Activated CD4-positive, alpha-beta T cell treated with anti-CD3 and anti-CD28 coated beads for 36 hours (primary cell): Measurements from ENCODE around the gene MLX. TPM values are rescaled to one million over a fixed set of nuclear protein-coding genes. Genes with fewer than 3 reads are reported as not detected.

Experiments
- ATAC-seq: fragments of 200-7000 bp; cut with Tn5 transposase; one replicate; pipeline ENCODE4 v1.10.0; 2021; ENCODE audit warnings: mild to moderate bottlenecking, moderate library complexity
- CTCF ChIA-PET: fragments of 350-600 bp; sonication (Branson Sonifier 250); formaldehyde crosslinking; loops from one replicate; lab custom pipeline; 2021; ENCODE audit warnings: antibody characterized with exemption; lab: Charles Lee
- POLR2A ChIA-PET: fragments of 350-600 bp; sonication (Branson Sonifier 250); formaldehyde crosslinking; loops from one replicate; lab custom pipeline; 2021; ENCODE audit warnings: antibody characterized with exemption, inconsistent platforms; lab: Charles Lee
- DNase-seq: peaks from one replicate; pipeline ENCODE4 v3.0.0-alpha.2; 2020
- H3K27ac Mint-ChIP-seq: one replicate; pipeline ENCODE4 v1.8.0; 2021; ENCODE audit warnings: mixed read lengths
- H3K27me3 Mint-ChIP-seq: one replicate; pipeline ENCODE4 v1.8.0; 2021; ENCODE audit warnings: mixed read lengths
- H3K36me3 Mint-ChIP-seq: one replicate; pipeline ENCODE4 v1.8.0; 2021; ENCODE audit warnings: low read depth, mixed read lengths
- H3K4me1 Mint-ChIP-seq: one replicate; pipeline ENCODE4 v1.8.0; 2021; ENCODE audit warnings: mixed read lengths
- H3K4me3 Mint-ChIP-seq: one replicate; pipeline ENCODE4 v1.8.0; 2021; ENCODE audit warnings: mild to moderate bottlenecking, moderate library complexity, mixed read lengths
- H3K9me3 Mint-ChIP-seq: one replicate; pipeline ENCODE4 v1.8.0; 2021; ENCODE audit warnings: low read depth, mixed read lengths
- intact Hi-C, 2 experiments: fragments of 100-400 bp; cut with DNase I in 1 of 2; cut with micrococcal nuclease in 1 of 2; formaldehyde crosslinking; loops; one replicate each; pipeline versions ENCODE4 v1.14.2 to v1.15.1; 2022 to 2024; cut with DNase I, micrococcal nuclease
- total RNA-seq, 2 experiments: library from RNA; stranded (reverse); gene quantifications; one replicate each; pipeline ENCODE4 v1.2.3, GENCODE V29; 2021

Gene MLX, protein sequence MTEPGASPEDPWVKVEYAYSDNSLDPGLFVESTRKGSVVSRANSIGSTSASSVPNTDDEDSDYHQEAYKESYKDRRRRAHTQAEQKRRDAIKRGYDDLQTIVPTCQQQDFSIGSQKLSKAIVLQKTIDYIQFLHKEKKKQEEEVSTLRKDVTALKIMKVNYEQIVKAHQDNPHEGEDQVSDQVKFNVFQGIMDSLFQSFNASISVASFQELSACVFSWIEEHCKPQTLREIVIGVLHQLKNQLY
- total RNA-seq, result 10 to 100 TPM; 38.7 to 40.7 TPM

- no peaks in the 10 kb centered on the region for H3K9me3 Mint-ChIP-seq
- intact Hi-C loops, result loop anchor here (1.0 to 10.0 kb wide), 3 partner anchors 10 to 608 kb away; partner anchors contain the start of genes PSMC3IP (in 2 of the 2), NBR1 (in 1 of the 2), RETREG3 (in 1 of the 2) and TUBG1 (in 1 of the 2)
- ChIA-PET CTCF (interaction anchor here (0.6 to 4.9 kb wide), 2 partner anchors 10 to 82 kb away, joined by 3 to 29 read pairs; partner anchors contain the start of gene PSMC3IP), POLR2A (interaction anchor here (0.5 to 2.3 kb wide), 5 partner anchors 9 to 801 kb away, joined by 3 to 8 read pairs (median 5); partner anchors contain the start of gene PSMC3IP)
- DNase-seq, result peak; percentile 95
- peak; percentile 74 for ATAC-seq
- no peaks in the 10 kb centered on the region for H3K27me3 Mint-ChIP-seq
- peaks cover 35% of the 10 kb centered on the region for H3K4me1 Mint-ChIP-seq
- peak within 1 kb of the TSS; percentile 96 for H3K4me3 Mint-ChIP-seq
- H3K36me3 Mint-ChIP-seq, result peaks cover 52% of the 10 kb centered on the region
- H3K27ac Mint-ChIP-seq, result peak within 1 kb of the TSS; percentile 96
Observed at GRCh38 chr17:42566883-42567573, at the start of gene MLX. MLX (plus strand) TSS chr17:42567100; CDS start chr17:42567125, 25 bp downstream.

DNA sequence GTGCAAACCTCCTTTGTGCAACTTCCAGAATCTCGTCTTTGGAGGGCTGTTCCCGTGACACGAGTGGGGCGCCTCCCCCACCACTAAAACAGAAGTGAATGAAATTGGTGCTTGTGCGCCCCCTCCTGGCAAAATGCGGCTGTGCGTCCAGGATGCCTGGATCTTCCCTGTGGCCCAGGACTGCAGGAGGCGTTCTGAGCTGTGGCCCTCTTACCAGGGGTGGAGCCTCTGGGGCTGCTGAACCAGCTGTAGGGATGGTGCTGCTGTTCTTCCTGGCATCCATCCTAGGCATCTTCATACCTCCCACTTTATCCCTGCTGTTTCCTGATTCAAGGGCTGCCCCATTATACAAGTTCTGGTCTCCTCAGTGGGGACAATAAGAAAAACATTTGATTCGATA lies 49.4 kb upstream of the MLX start:
- intact Hi-C loops, result loop anchor here (1.0 to 5.0 kb wide), 7 partner anchors 78 to 335 kb away; partner anchors contain the start of gene KCNH4 (in 1 of the 2)

DNA sequence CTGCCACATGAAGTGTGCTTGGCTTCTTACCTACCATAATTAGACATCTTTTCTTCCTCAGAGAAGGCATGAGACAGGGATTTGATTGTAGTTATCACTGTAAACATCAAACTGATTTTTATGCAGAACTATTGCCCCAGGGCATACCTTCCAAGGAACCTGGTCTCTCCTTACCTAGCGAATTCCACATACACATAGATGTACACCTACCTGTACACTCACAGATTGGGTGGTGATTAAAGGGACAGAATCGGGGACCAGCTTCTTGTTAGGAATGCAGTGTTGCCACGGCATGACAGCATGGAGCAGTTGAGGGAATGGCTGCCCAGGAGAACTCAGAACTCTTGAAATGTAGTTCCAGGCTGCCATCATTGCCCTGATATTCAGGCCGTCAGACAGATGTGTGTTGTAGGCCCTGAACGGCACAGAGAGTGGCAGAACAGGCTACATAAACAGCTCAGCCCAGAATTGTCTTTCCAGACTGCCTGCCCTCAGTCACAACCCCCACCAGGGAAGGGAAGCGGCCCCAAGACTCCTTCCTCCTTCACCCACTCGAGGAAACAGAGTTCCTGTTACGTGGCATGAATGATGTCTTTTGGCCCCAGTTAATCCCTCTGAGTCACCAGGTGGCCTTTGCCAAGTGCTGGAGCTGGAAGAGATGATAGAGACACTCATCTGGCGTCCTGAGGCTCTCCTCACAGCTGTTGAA lies 48.7 kb upstream of the MLX start:
- H3K27ac Mint-ChIP-seq, result no peak overlapping the region
- DNase-seq (no peak), ATAC-seq (no peak)
- no peaks in the 10 kb centered on the region for H3K9me3 Mint-ChIP-seq
- H3K4me3 Mint-ChIP-seq, result no peak overlapping the region
- intact Hi-C loops, result loop anchor here (5.0 kb wide), 2 partner anchors 196 to 336 kb away; partner anchors contain the start of gene KCNH4 (in 1 of the 2)
- CTCF ChIA-PET, result interaction anchor here (0.5 to 3.9 kb wide), 27 partner anchors 9 to 495 kb away, joined by 3 to 18 read pairs (median 4); partner anchors contain the start of genes CAVIN1 and NAGLU
- POLR2A ChIA-PET, result interaction anchor here (0.6 to 1.1 kb wide), 3 partner anchors 85 to 515 kb away, joined by 4 to 5 read pairs (median 4); partner anchors contain the start of gene CAVIN1
- peaks cover 13% of the 10 kb centered on the region for H3K36me3 Mint-ChIP-seq
- peaks cover 2% of the 10 kb centered on the region for H3K27me3 Mint-ChIP-seq
- peaks cover 5% of the 10 kb centered on the region for H3K4me1 Mint-ChIP-seq

More for the DNA sequence above, 49.4 kb upstream of the MLX start:
- H3K9me3 Mint-ChIP-seq, result no peaks in the 10 kb centered on the region
- peak; percentile 89 for DNase-seq
- no peak overlapping the region for H3K4me3 Mint-ChIP-seq
- CTCF ChIA-PET, result interaction anchor here (0.6 to 3.9 kb wide), 24 partner anchors 9 to 494 kb away, joined by 3 to 18 read pairs (median 4); partner anchors contain the start of genes CAVIN1 and NAGLU
- no peak overlapping the region for H3K27ac Mint-ChIP-seq
- POLR2A ChIA-PET, result interaction anchor here (0.6 kb wide), 1 partner anchor 84 kb away, joined by 4 read pairs; no protein-coding TSS in a partner anchor
- H3K27me3 Mint-ChIP-seq, result peaks cover 2% of the 10 kb centered on the region
- ATAC-seq, result peak; percentile 92
- H3K4me1 Mint-ChIP-seq, result peaks cover 4% of the 10 kb centered on the region
- peaks cover 13% of the 10 kb centered on the region for H3K36me3 Mint-ChIP-seq

- Mint-ChIP-seq H3K36me3 (peaks cover 13% of the 10 kb centered on the region), H3K27me3 (peaks cover 2% of the 10 kb centered on the region), H3K4me3 (no peak overlapping the region), H3K4me1 (peaks cover 7% of the 10 kb centered on the region), H3K9me3 (no peaks in the 10 kb centered on the region), H3K27ac (no peak overlapping the region)
- POLR2A ChIA-PET, result interaction anchor here (1.1 kb wide), 1 partner anchor 96 kb away, joined by 5 read pairs; the partner anchor contains the start of gene CAVIN1
- ATAC-seq (no peak), DNase-seq (no peak)
- intact Hi-C loops, result loop anchor here (5.0 kb wide), 2 partner anchors 197 to 337 kb away; partner anchors contain the start of gene KCNH4 (in 1 of the 2)
- CTCF ChIA-PET, result interaction anchor here (0.5 to 3.9 kb wide), 17 partner anchors 9 to 297 kb away, joined by 3 to 18 read pairs (median 4); partner anchors contain the start of genes CAVIN1 and NAGLU
Observed at GRCh38 chr17:42518755-42519545, 48.0 kb upstream of the MLX start.

DNA sequence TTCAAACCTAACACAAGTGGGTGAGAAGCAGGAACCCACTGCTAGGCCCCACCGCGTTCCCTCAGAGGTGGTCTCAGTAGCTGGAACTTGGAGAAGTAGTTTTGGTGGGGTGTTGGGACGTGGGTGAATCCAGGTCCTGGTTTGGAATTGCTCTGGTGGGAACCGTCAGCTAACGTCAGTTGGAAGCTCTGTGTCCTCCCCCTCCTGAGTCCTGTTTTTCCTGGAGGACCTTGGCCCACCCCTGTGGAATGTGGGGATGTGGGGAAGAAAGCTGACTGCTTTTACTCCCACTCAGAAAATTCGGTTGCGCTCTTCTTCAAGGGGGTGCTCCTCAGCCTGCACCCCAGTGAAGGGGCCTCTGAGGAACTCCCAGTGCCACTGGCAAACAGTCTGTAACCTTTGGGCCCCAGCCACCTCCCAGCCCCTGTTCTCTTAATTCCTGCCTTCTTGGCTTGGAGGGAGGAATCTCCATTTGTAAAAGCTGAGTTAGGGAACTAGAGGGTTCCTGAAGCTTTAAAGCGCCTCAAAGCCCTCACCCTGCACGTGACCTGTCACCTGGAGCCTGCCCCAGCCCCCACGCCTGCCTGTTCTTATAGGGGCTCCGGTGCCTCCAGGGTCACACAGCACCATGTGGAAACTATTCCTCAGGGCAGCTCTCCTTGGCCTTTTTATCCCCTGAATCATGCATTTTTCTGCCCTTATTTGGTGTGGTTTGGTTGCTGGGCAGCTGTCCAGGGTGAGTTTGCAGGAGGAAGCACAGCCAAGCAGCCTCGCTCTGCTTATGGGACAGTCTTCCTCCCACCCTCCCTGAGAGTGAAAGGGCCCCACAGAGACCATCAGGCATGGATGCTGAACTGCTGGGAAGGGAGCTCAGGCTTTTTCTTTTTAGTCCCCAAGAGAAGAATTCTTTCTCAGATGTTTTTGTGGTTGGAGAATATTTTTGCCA lies 47.1 kb upstream of the MLX start:
- H3K36me3 Mint-ChIP-seq, result peaks cover 12% of the 10 kb centered on the region
- H3K27ac Mint-ChIP-seq, result no peak overlapping the region
- intact Hi-C loops, result loop anchor here (5.0 kb wide), 2 partner anchors 198 to 338 kb away; partner anchors contain the start of gene KCNH4 (in 1 of the 2)
- CTCF ChIA-PET, result interaction anchor here (0.6 to 3.9 kb wide), 17 partner anchors 10 to 504 kb away, joined by 3 to 18 read pairs (median 4); partner anchors contain the start of genes CAVIN1 and NAGLU
- H3K4me3 Mint-ChIP-seq, result no peak overlapping the region
- no peak for DNase-seq
- no peaks in the 10 kb centered on the region for H3K9me3 Mint-ChIP-seq
- ATAC-seq, result no peak
- H3K27me3 Mint-ChIP-seq, result peaks cover 2% of the 10 kb centered on the region
- peaks cover 14% of the 10 kb centered on the region for H3K4me1 Mint-ChIP-seq
- POLR2A ChIA-PET, result interaction anchor here (1.1 kb wide), 1 partner anchor 97 kb away, joined by 5 read pairs; the partner anchor contains the start of gene CAVIN1

GRCh38 chr17:42520540-42520951 lies 46.4 kb upstream of the MLX start:
- CTCF ChIA-PET, result interaction anchor here (0.6 to 3.9 kb wide), 10 partner anchors 13 to 384 kb away, joined by 3 to 18 read pairs (median 4); partner anchors contain the start of genes CAVIN1 and NAGLU
- H3K4me3 Mint-ChIP-seq, result no peak overlapping the region
- DNase-seq, result peak; percentile 53
- H3K27me3 Mint-ChIP-seq, result peaks cover 2% of the 10 kb centered on the region
- peaks cover 11% of the 10 kb centered on the region for H3K36me3 Mint-ChIP-seq
- H3K4me1 Mint-ChIP-seq, result peaks cover 14% of the 10 kb centered on the region
- POLR2A ChIA-PET, result interaction anchor here (0.7 to 0.9 kb wide), 2 partner anchors 9 to 106 kb away, joined by 3 read pairs; no protein-coding TSS in a partner anchor
- intact Hi-C loops, result no loop called here
- H3K9me3 Mint-ChIP-seq, result no peaks in the 10 kb centered on the region
- H3K27ac Mint-ChIP-seq, result no peak overlapping the region
- ATAC-seq, result no peak

GRCh38 chr17:42521036-42521435 lies 45.9 kb upstream of the MLX start:
- ATAC-seq (peak; percentile 49), DNase-seq (no peak)
- H3K4me3 Mint-ChIP-seq, result no peak overlapping the region
- no peak overlapping the region for H3K27ac Mint-ChIP-seq
- H3K9me3 Mint-ChIP-seq, result no peaks in the 10 kb centered on the region
- peaks cover 11% of the 10 kb centered on the region for H3K36me3 Mint-ChIP-seq
- POLR2A ChIA-PET, result interaction anchor here (0.7 to 0.9 kb wide), 2 partner anchors 10 to 106 kb away, joined by 3 read pairs; no protein-coding TSS in a partner anchor
- intact Hi-C loops, result no loop called here
- CTCF ChIA-PET, result interaction anchor here (0.6 to 3.9 kb wide), 12 partner anchors 11 to 385 kb away, joined by 3 to 18 read pairs (median 3); partner anchors contain the start of genes CAVIN1 and NAGLU
- H3K4me1 Mint-ChIP-seq, result peaks cover 14% of the 10 kb centered on the region
- peaks cover 2% of the 10 kb centered on the region for H3K27me3 Mint-ChIP-seq

DNA sequence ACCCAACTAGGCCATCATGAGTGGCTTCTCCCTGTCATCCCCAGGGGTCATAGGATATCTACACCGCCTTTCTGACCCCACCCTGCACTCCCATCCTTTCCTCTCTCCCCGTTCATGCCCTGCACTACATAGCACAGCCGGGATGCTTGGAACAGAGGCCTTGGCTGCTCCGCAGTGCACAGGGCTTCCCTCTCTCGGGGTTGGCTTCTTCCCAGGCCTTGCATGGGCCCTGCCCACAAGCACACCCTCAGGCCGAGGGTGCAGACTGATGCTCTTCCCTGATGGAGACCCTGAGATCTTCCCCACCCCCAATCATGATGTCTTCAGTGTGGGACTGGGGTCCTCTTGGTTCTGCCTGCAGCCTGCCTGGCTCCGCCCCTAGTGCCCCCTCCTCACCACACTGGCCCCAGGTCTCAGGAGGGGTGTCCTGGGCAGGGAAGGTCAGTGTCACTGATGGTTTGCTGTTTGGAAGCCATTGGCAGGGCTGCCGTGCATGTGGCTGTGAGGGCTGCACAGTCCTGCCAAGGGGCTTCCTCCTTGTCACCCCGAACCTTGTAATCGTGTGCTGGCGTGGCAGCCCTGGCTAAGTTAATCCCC lies 45.1 kb upstream of the MLX start:
- ATAC-seq, result no peak
- no peak overlapping the region for H3K4me3 Mint-ChIP-seq
- ChIA-PET POLR2A (interaction anchor here (0.9 kb wide), 1 partner anchor 10 kb away, joined by 3 read pairs; no protein-coding TSS in a partner anchor), CTCF (interaction anchor here (0.6 to 2.3 kb wide), 4 partner anchors 11 to 248 kb away, joined by 3 to 12 read pairs (median 4); no protein-coding TSS in a partner anchor)
- H3K27ac Mint-ChIP-seq, result no peak overlapping the region
- intact Hi-C loops, result no loop called here
- DNase-seq, result no peak
- H3K36me3 Mint-ChIP-seq, result peaks cover 11% of the 10 kb centered on the region
- H3K27me3 Mint-ChIP-seq, result peaks cover 2% of the 10 kb centered on the region
- no peaks in the 10 kb centered on the region for H3K9me3 Mint-ChIP-seq
- H3K4me1 Mint-ChIP-seq, result peaks cover 14% of the 10 kb centered on the region
